SK-N-SH (cell line): ENCODE measurements around the gene ALDH1L2. TPM values are rescaled to one million over a fixed set of nuclear protein-coding genes. Genes with fewer than 3 reads are reported as not detected.

Source experiments
- CTCF ChIA-PET: fragments of 300-600, 350-600 bp; formaldehyde crosslinking; extraction: SDS; loops from one replicate; lab custom pipeline; 2021; lab: Yijun Ruan, JAX
- POLR2A ChIA-PET: fragments of 350-600 bp; sonication (Branson Sonifier 250); formaldehyde crosslinking; extraction: SDS; loops from one replicate; lab custom pipeline; 2020; ENCODE audit warnings: antibody characterized with exemption, inconsistent platforms; lab: Yijun Ruan, JAX
- DNase-seq: peaks from one replicate; pipeline ENCODE4 v3.0.0; 2012
- H2AFZ ChIP-seq: fragments of 200-600 bp; sonication (generic); 2 replicates; pipeline ENCODE4 v1.8.1; 2016; ENCODE audit warnings: antibody characterized with exemption, mild to moderate bottlenecking, low read depth
- H3F3A ChIP-seq: fragments of 200-600 bp; sonication (generic); replicated peaks from 2 replicates; pipeline ENCODE3; 2016; ENCODE audit warnings: antibody characterized with exemption, mild to moderate bottlenecking; ENCODE audit not compliant: insufficient read depth
- H3K27ac ChIP-seq, 2 experiments: fragments of 200-500 bp in 1 of 2; fragments of 200-600 bp in 1 of 2; sonication (Bioruptor generic) in 1 of 2; sonication (generic), shearing (Covaris generic) in 1 of 2; 2 replicates each; pipeline versions ENCODE4 v1.5.1 to v1.6.1; 2014 to 2016; ENCODE audit warnings: low read depth in 2 of 2, inconsistent platforms in 1 of 2, low read length in 1 of 2, mild to moderate bottlenecking in 1 of 2, mixed read lengths in 1 of 2
- H3K27me3 ChIP-seq: fragments of 200-600 bp; sonication (generic), shearing (Covaris generic); 2 replicates; pipeline ENCODE4 v1.6.1; 2016; ENCODE audit warnings: mixed run types; ENCODE audit not compliant: insufficient read depth
- H3K36me3 ChIP-seq, 2 experiments: fragments of 200-500 bp in 1 of 2; fragments of 200-600 bp in 1 of 2; sonication (Bioruptor generic) in 1 of 2; sonication (generic) in 1 of 2; replicated peaks in 1 of 2; 2 replicates each; pipeline versions ENCODE3 to v1.5.1; 2014 to 2016; ENCODE audit warnings: low read length in 1 of 2, mild to moderate bottlenecking in 1 of 2; ENCODE audit not compliant: insufficient read depth in 2 of 2, control insufficient read depth in 1 of 2
- H3K4me1 ChIP-seq, 2 experiments: fragments of 200-500 bp in 1 of 2; fragments of 200-600 bp in 1 of 2; sonication (Bioruptor generic) in 1 of 2; sonication (generic), shearing (Covaris generic) in 1 of 2; 2 replicates each; pipeline versions ENCODE4 v1.5.1 to v1.6.1; 2014 to 2016; ENCODE audit warnings: low read depth in 1 of 2, low read length in 1 of 2, mixed run types in 1 of 2; ENCODE audit not compliant: insufficient read depth in 2 of 2, control insufficient read depth in 1 of 2
- H3K4me2 ChIP-seq: fragments of 200-600 bp; sonication (generic), shearing (Covaris generic); 2 replicates; pipeline ENCODE4 v1.6.1; 2017; ENCODE audit warnings: mixed run types
- H3K4me3 ChIP-seq, 2 experiments: fragments of 200-500 bp in 1 of 2; fragments of 200-600 bp in 1 of 2; sonication (Bioruptor generic) in 1 of 2; sonication (generic), shearing (Covaris generic) in 1 of 2; 2 replicates each; pipeline versions ENCODE4 v1.5.1 to v1.8.1; 2014 to 2016; ENCODE audit warnings: low read depth in 2 of 2, inconsistent platforms in 1 of 2, low read length in 1 of 2, mild to moderate bottlenecking in 1 of 2, mixed read lengths in 1 of 2, moderate library complexity in 1 of 2
- H3K79me2 ChIP-seq: fragments of 200-600 bp; sonication (generic); 2 replicates; pipeline ENCODE4 v1.8.1; 2017; ENCODE audit warnings: mild to moderate bottlenecking; ENCODE audit not compliant: insufficient read depth
- H3K9ac ChIP-seq: fragments of 200-600 bp; sonication (generic); 2 replicates; pipeline ENCODE4 v1.6.1; 2017; ENCODE audit warnings: mixed run types
- H3K9me2 ChIP-seq: fragments of 200-600 bp; sonication (generic); 2 replicates; pipeline ENCODE4 v1.6.1; 2017; ENCODE audit warnings: mixed run types
- H3K9me3 ChIP-seq: fragments of 200-600 bp; sonication (generic); 2 replicates; pipeline ENCODE4 v1.6.1; 2017; ENCODE audit warnings: mixed run types, mild to moderate bottlenecking, moderate library complexity
- H4K20me1 ChIP-seq: fragments of 200-600 bp; sonication (generic); 2 replicates; pipeline ENCODE4 v1.6.1; 2017; ENCODE audit warnings: mild to moderate bottlenecking, mixed run types; ENCODE audit not compliant: insufficient read depth
- CHD2 ChIP-seq: fragments of 150-350 bp; IDR thresholded peaks from 2 replicates; pipeline ENCODE4 v1.6.1; 2018; ENCODE audit warnings: low read length; ENCODE audit not compliant: partially characterized antibody
- EP300 ChIP-seq, 2 experiments: IDR thresholded peaks; 2 replicates each; pipeline versions ENCODE4 v1.4.0 to v1.6.1; 2012; ENCODE audit warnings: borderline replicate concordance in 1 of 2, low read depth in 1 of 2, low read length in 1 of 2
- FOSL2 ChIP-seq: IDR thresholded peaks from 2 replicates; pipeline ENCODE4 v1.4.0; 2012; ENCODE audit warnings: low read depth, mild to moderate bottlenecking, moderate library complexity, borderline replicate concordance
- FOXJ3 ChIP-seq: sonication (generic); formaldehyde crosslinking; IDR thresholded peaks from 2 replicates; pipeline ENCODE4 v1.5.1; 2020; ENCODE audit warnings: mild to moderate bottlenecking, missing genetic modification reagents
- FOXM1 ChIP-seq: IDR thresholded peaks from 2 replicates; pipeline ENCODE4 v1.4.0; 2012; ENCODE audit warnings: low read depth, mild to moderate bottlenecking
- GATA2 ChIP-seq: sonication (generic); formaldehyde crosslinking; IDR thresholded peaks from 2 replicates; pipeline ENCODE4 v1.5.0; 2020; ENCODE audit warnings: mild to moderate bottlenecking, missing genetic modification reagents
- MEF2A ChIP-seq: IDR thresholded peaks from 2 replicates; pipeline ENCODE4 v1.4.0; 2012; ENCODE audit warnings: low read depth, borderline replicate concordance
- NFIC ChIP-seq: IDR thresholded peaks from 2 replicates; pipeline ENCODE4 v1.4.0; 2012; ENCODE audit warnings: borderline replicate concordance
- RCOR1 ChIP-seq: fragments of 150-350 bp; IDR thresholded peaks from 2 replicates; pipeline ENCODE4 v1.6.1; 2017; ENCODE audit warnings: antibody characterized with exemption, low read length
- RFX5 ChIP-seq: IDR thresholded peaks from 2 replicates; pipeline ENCODE4 v1.6.1; 2012; ENCODE audit warnings: mild to moderate bottlenecking, improper control_type of control experiment, low read length
- RXRA ChIP-seq: IDR thresholded peaks from 2 replicates; pipeline ENCODE4 v1.4.0; 2012; ENCODE audit warnings: low read depth, mild to moderate bottlenecking, borderline replicate concordance
- TCF12 ChIP-seq: IDR thresholded peaks from 2 replicates; pipeline ENCODE4 v1.4.0; 2012
- TEAD4 ChIP-seq: IDR thresholded peaks from 2 replicates; pipeline ENCODE4 v1.4.0; 2012; ENCODE audit warnings: mild to moderate bottlenecking, borderline replicate concordance; ENCODE audit not compliant: insufficient read depth
- WGBS: methylation state at CpG from one replicate; pipeline ENCODE4 v1.1.6; 2017; ENCODE audit warnings: low lambda C conversion rate; 5-methylcytosine and 5-hydroxymethylcytosine counted together
- polyA plus RNA-seq, 3 experiments: library from polyadenylated mRNA; depleted of rRNA; stranded (reverse); fragments of >200 nt; gene quantifications; 2 replicates each; pipeline ENCODE4 v1.2.3, GENCODE V29; 2012
- TF ChIP-seq, protein P1 (sequence below): IDR thresholded peaks from 2 replicates; pipeline ENCODE4; 2012
- TF ChIP-seq, protein P2 (sequence below): IDR thresholded peaks from 2 replicates; pipeline ENCODE4 v1.4.0; 2012; ENCODE audit warnings: low read depth, borderline replicate concordance
- TF ChIP-seq, protein P3 (sequence below): IDR thresholded peaks from 2 replicates; pipeline ENCODE4 v1.4.0; 2012; ENCODE audit warnings: low read depth, borderline replicate concordance
- TF ChIP-seq, protein P4 (sequence below): fragments of 150-350 bp; IDR thresholded peaks from 2 replicates; pipeline ENCODE4 v1.6.1; 2017; ENCODE audit warnings: antibody characterized with exemption, low read length, low read depth, borderline replicate concordance

Gene ALDH1L2
- polyA plus RNA-seq, 1 of the 3 experiments (the other 2 are of a cell fraction) = 1.9 TPM

DNA sequence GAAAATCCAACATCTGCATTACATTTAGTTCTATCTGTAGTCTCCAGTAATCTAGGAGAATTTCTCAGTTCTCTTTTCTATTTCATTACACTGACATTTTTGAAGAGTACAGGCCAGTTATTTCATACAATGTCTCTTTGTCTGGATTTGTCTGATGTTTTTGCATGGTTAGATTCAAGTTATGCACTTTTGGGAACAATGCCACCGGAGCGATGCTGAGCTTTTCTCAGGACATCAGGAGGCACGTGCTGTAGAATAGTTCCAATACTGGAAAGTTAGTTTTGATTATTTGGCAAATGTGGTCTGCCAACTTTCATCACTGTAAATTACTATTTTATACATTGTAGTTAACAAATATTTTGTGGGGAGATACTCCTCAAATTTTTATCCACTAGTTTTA lies 43.1 kb downstream of the ALDH1L2 start:
- over 99% methylated on average over 3 of the region's 3 CpGs for WGBS
- CTCF ChIA-PET = interaction anchor here (1.5 to 1.7 kb wide), 2 partner anchors 11 to 659 kb away, joined by 4 to 6 read pairs; no protein-coding TSS in a partner anchor

More for the DNA sequence above, 43.1 kb downstream of the ALDH1L2 start:
- Histone ChIP-seq H3K4me3 (no peak overlapping the region), H3K4me2 (no peak overlapping the region), H4K20me1 (no peaks in the 10 kb centered on the region), H2AFZ (no peak overlapping the region), H3K4me1 (no peaks in the 10 kb centered on the region), H3K9me3 (no peaks in the 10 kb centered on the region), H3K79me2 (no peaks in the 10 kb centered on the region), H3K27ac (no peak overlapping the region), H3K9me2 (no peaks in the 10 kb centered on the region), H3K27me3 (no peaks in the 10 kb centered on the region), H3K36me3 (peaks cover 0 to 10% of the 10 kb centered on the region in 2 experiments), H3F3A (no peaks in the 10 kb centered on the region), H3K9ac (no peak overlapping the region)
- TF ChIP-seq CHD2 = no peak
- no peak for TF ChIP-seq TCF12
- TF ChIP-seq EP300 (IDR thresholded peaks at IDR 0.05; ENCODE audit: borderline replicate concordance in 1 of 2, low read depth in 1 of 2, low read length in 1 of 2) = no peak
- TF ChIP-seq RXRA = no peak
- no peak for TF ChIP-seq RCOR1
- no peak for TF ChIP-seq TEAD4
- TF ChIP-seq FOXJ3 (CRISPR knock-in tag) = no peak
- TF ChIP-seq, protein P1, sequence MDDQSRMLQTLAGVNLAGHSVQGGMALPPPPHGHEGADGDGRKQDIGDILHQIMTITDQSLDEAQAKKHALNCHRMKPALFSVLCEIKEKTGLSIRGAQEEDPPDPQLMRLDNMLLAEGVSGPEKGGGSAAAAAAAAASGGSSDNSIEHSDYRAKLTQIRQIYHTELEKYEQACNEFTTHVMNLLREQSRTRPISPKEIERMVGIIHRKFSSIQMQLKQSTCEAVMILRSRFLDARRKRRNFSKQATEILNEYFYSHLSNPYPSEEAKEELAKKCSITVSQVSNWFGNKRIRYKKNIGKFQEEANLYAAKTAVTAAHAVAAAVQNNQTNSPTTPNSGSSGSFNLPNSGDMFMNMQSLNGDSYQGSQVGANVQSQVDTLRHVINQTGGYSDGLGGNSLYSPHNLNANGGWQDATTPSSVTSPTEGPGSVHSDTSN = no peak
- no peak for TF ChIP-seq MEF2A
- no peak for TF ChIP-seq NFIC
- TF ChIP-seq GATA2 (CRISPR knock-in tag) = no peak
- TF ChIP-seq FOXM1 = no peak
- TF ChIP-seq, protein P2, sequence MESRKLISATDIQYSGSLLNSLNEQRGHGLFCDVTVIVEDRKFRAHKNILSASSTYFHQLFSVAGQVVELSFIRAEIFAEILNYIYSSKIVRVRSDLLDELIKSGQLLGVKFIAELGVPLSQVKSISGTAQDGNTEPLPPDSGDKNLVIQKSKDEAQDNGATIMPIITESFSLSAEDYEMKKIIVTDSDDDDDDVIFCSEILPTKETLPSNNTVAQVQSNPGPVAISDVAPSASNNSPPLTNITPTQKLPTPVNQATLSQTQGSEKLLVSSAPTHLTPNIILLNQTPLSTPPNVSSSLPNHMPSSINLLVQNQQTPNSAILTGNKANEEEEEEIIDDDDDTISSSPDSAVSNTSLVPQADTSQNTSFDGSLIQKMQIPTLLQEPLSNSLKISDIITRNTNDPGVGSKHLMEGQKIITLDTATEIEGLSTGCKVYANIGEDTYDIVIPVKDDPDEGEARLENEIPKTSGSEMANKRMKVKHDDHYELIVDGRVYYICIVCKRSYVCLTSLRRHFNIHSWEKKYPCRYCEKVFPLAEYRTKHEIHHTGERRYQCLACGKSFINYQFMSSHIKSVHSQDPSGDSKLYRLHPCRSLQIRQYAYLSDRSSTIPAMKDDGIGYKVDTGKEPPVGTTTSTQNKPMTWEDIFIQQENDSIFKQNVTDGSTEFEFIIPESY = no peak
- TF ChIP-seq, protein P3, sequence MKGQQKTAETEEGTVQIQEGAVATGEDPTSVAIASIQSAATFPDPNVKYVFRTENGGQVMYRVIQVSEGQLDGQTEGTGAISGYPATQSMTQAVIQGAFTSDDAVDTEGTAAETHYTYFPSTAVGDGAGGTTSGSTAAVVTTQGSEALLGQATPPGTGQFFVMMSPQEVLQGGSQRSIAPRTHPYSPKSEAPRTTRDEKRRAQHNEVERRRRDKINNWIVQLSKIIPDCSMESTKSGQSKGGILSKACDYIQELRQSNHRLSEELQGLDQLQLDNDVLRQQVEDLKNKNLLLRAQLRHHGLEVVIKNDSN = no peak
- TF ChIP-seq FOSL2 = no peak
- no peak for TF ChIP-seq RFX5
- TF ChIP-seq, protein P4, sequence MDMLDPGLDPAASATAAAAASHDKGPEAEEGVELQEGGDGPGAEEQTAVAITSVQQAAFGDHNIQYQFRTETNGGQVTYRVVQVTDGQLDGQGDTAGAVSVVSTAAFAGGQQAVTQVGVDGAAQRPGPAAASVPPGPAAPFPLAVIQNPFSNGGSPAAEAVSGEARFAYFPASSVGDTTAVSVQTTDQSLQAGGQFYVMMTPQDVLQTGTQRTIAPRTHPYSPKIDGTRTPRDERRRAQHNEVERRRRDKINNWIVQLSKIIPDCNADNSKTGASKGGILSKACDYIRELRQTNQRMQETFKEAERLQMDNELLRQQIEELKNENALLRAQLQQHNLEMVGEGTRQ = no peak
- DNase-seq = no peak
- POLR2A ChIA-PET = no interaction called here
